ENCODE results near the gene PHTF2. TPM values are rescaled to one million over a fixed set of nuclear protein-coding genes. Genes with fewer than 3 reads are reported as not detected.
A peak's percentile ranks its signal among the peaks of the same experiment; 100 is the strongest.
"Not testable (repeated sequence)": the region's sequence is repeated elsewhere in the genome, so short reads cannot be mapped to it uniquely, and the experiment has no call there.

The PHTF2 gene
- total RNA-seq, 1 experiment from 2014 or later: 17.3 TPM

DNA sequence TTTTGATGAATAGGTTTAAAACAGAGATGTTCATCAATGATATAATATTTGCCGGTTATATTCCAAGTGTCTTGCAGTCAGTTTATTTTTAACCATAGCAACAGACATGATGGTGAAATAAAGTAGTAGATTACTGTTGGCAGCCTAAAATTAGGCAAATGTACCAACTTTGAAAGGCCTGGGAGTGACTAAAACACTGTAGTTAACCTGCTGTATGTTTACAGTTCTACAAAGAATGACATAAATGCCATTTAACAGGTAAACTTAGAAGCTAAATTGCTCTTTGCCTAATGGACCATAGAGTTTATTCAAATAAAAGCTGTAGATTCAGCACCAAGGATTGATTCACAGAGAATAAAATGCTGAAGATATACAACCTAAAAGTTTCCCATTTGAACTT is 64.1 kb downstream of the PHTF2 start:
- Histone ChIP-seq H3K27me3 (ENCODE audit: control insufficient read depth, insufficient read depth, low read length) (no peaks in the 10 kb centered on the region), H3K36me3 (replicated peaks; ENCODE audit: control insufficient read depth, insufficient read depth, low read length) (no peaks in the 10 kb centered on the region), H3K4me3 (ENCODE audit: insufficient read depth, low read depth, low read length) (no peak overlapping the region)
- DNase-seq: no peak

DNA sequence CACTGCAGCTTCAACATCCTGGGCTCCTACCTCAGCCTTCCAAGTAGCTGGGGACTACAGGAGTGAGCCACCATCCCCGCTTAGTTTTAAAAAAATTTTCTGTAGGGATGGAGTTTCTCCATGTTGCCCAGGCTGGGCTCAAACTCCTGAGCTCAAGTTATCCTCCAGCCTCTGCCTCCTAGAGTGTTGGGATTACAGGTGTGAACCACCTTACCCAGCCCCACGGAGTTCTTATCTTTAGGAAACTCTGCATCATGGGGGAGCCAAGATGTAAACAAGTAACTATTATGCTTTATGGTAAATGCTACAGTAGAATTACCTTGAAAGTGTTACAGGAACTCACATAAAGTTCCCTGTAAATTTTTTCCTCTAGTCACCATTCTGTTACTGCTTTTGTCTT is 65.3 kb downstream of the PHTF2 start:
- Histone ChIP-seq H3K36me3 (replicated peaks; ENCODE audit: control insufficient read depth, insufficient read depth, low read length) (no peaks in the 10 kb centered on the region), H3K4me3 (ENCODE audit: insufficient read depth, low read depth, low read length) (no peak overlapping the region), H3K27me3 (ENCODE audit: control insufficient read depth, insufficient read depth, low read length) (no peaks in the 10 kb centered on the region)
- no peak for DNase-seq

DNA sequence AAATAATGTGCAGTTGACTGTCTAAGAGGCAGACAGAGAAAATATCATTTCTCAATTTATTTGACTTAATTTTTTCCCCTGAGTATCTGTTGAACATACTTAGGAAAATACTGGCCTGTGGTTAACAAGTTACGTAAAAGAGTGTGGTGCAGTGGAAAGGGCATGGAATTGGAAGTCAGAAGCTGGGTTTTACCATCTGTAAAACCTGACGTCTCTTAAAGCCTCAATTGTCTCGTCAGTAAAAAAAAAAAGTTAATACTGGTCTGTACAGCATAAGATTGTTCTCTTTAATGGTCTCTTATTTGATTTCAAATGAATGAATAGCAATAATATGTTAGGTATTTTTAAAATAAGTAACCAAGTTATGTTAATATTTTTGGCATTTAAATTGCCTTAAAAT is 67.8 kb downstream of the PHTF2 start:
- no peaks in the 10 kb centered on the region for H3K27me3 ChIP-seq (ENCODE audit: control insufficient read depth, insufficient read depth, low read length)
- no peaks in the 10 kb centered on the region for H3K36me3 ChIP-seq (replicated peaks; ENCODE audit: control insufficient read depth, insufficient read depth, low read length)
- no peak overlapping the region for H3K4me3 ChIP-seq (ENCODE audit: insufficient read depth, low read depth, low read length)
- DNase-seq: no peak

DNA sequence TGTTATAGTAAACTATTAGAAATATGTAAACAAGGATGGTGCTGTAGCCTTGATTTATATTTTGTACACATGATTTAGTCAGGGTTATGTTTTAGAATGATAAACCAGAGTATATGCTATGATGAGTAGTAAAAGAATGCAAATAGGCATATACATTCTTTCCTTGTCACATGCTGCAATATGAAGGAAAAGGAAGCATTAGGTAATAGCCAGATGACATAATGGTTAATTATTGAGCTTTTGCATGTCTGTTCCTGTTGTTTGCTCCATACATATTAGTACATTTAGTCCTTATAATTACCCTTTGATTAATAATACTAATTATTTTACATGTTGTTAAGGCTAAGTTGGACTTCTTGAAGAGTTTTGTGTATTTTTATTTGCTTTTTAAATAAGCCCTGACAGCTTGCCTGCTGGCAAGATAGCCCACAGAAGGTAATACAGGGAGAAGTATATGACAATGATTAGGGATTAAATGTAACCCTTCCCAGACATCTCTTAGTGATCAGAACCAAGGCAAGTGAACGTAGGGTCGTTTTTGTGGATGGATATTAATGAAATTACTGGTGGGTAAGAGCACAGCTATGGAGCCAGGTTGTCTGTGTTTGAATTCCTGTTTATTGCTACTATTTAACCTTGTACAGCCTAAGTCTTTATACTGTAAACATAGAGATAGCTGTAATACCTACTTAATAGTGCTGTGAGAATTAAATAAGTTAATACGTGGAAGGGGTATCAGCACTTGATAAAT is 68.4 kb downstream of the PHTF2 start:
- Histone ChIP-seq H3K36me3 (replicated peaks; ENCODE audit: control insufficient read depth, insufficient read depth, low read length) (no peaks in the 10 kb centered on the region), H3K4me3 (ENCODE audit: insufficient read depth, low read depth, low read length) (no peak overlapping the region), H3K27me3 (ENCODE audit: control insufficient read depth, insufficient read depth, low read length) (no peaks in the 10 kb centered on the region)
- DNase-seq: no peak

DNA sequence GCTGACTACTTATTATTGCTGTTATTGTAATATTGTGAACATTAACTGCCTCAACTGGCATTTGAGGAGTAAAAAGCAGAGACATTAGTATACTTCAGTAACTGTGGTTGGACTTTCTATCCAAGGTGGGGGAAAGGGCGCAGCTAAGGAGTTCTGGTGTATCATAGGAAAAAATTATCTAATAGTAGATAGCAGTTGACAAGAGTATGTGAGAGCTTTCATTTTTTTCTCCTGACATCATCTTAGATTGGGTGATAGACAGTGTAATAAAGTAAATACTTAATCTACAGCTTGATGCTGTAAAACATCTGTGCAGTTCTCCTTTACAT is 68.9 kb downstream of the PHTF2 start:
- no peak for DNase-seq
- Histone ChIP-seq H3K36me3 (replicated peaks; ENCODE audit: control insufficient read depth, insufficient read depth, low read length) (no peaks in the 10 kb centered on the region), H3K4me3 (ENCODE audit: insufficient read depth, low read depth, low read length) (no peak overlapping the region), H3K27me3 (ENCODE audit: control insufficient read depth, insufficient read depth, low read length) (no peaks in the 10 kb centered on the region)

DNA sequence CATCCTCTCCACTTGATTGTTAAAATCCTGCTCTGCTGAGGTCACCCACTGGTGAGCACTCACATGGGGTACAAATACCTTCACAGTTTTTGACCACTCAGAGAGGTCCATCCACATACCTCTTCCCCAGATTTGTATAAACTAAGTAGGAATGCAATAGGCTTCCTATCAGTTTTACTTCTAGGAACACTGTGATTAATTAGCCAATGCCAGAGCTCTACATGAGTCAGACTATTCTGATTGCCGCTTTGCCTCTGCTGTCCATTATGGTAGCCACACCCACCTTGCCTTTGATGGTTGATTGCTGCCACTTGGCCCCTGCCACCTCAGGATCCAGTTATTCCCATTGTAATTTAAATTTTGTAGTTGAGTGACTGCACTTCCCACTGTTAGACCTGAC is 73.7 kb downstream of the PHTF2 start:
- DNase-seq; H3K36me3 ChIP-seq (replicated peaks; ENCODE audit: control insufficient read depth, insufficient read depth, low read length); H3K27me3 ChIP-seq (ENCODE audit: control insufficient read depth, insufficient read depth, low read length); H3K4me3 ChIP-seq (ENCODE audit: insufficient read depth, low read depth, low read length): not testable (repeated sequence)

DNA sequence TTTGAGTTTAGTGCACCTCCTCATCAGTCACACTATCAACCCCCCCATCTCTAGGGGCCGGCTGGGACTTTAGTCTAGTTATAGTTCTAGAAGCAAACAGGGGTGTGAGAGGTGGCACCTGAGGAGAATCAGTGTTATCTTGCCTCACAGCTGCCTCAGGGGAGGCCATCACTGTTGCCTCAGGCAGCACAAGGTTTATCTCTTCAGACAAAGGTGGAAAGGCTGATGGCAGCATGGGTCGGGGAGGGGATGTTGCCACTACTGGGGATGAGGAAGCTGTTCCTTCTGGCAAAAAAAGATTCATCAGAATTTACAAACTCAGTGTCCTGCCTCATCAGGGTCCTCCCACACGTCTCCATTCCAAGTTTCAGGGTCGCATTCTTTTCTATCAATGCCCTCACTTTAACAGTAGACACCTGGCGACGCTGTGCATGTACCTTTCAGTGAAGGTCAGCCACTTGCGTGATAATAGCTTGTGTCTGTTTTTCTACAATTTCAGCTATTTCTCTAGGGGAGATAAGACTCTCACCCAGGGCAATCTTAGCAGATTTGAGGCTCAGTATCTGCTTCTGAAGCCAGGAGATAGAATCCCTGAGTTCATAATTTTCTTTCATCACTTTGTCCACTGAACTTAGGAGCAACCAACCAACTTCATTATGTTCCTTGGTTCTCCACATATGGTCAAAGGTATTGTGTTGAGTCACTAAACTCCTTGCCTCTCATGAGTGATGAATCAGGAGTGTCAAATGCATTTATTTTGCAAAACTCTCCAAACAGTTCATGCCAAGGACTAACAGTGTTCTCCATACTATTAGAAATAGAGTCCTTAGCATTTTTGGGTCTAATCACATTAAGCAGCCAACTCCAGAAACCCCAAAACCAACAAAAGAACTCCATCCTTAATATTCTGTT is 75.1 kb downstream of the PHTF2 start:
- not testable (repeated sequence) for H3K36me3 ChIP-seq (replicated peaks; ENCODE audit: control insufficient read depth, insufficient read depth, low read length); H3K27me3 ChIP-seq (ENCODE audit: control insufficient read depth, insufficient read depth, low read length); DNase-seq; H3K4me3 ChIP-seq (ENCODE audit: insufficient read depth, low read depth, low read length)

DNA sequence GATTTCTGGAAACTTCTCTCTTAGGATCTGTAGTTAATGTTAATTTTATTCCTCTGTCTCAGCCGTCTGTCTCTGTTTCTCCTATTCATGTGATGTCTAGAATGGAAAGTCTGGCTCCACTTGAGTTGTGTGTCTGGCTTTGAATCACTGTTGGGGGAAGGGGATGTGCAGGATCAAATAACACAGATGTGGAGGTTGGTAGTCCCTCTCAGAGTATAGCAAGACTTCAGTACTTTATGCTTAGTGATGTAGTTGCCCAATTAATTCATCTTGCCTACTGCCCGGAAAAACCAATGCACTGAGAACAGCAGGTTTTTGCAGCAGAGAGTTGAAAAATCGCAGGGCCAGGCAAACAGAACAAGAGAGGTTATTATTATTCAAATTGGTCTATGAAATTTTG is 79.2 kb downstream of the PHTF2 start:
- no peak overlapping the region for H3K4me3 ChIP-seq (ENCODE audit: insufficient read depth, low read depth, low read length)
- DNase-seq: no peak
- H3K27me3 ChIP-seq (ENCODE audit: control insufficient read depth, insufficient read depth, low read length): no peaks in the 10 kb centered on the region
- no peaks in the 10 kb centered on the region for H3K36me3 ChIP-seq (replicated peaks; ENCODE audit: control insufficient read depth, insufficient read depth, low read length)

DNA sequence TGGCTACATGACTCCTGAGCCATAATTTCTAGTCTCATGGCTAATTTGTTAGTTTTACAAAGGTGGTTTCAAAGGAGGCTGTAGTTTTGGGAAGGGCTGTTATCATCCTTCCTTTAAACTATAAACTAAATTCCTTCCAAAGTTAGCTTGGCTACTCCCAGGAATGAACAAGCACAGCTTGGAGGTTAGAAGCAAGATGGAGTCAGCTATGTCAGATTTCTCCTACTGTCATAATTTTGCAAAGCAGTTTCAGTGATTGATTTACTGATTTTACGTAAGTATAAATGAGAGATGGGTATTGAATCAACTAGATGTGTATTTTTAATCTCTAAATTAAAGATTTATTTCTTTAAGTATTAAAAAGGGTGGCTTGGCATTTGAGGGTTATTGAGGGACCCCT is 79.9 kb downstream of the PHTF2 start:
- Histone ChIP-seq H3K27me3 (ENCODE audit: control insufficient read depth, insufficient read depth, low read length) (no peaks in the 10 kb centered on the region), H3K36me3 (replicated peaks; ENCODE audit: control insufficient read depth, insufficient read depth, low read length) (no peaks in the 10 kb centered on the region), H3K4me3 (ENCODE audit: insufficient read depth, low read depth, low read length) (no peak overlapping the region)
- no peak for DNase-seq

DNA sequence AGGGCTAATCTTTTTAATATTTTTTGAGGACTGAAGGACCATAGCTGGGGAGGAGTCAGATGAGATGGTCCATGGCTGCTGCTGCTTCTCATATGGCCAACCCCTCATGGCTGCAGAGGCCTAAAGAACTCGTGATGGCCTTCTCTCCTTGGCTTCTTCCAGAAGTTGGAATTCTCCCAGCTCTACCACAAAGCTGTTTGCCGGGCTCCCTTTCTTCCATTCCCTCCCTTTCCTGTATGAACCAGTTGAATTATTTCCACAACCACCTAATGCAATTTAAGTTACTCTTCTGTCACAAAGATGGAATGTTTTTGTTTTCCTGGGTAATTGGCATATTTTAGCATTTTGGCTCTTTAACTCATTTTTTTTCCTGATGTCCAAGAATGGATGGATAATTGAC is 80.7 kb downstream of the PHTF2 start:
- Histone ChIP-seq H3K36me3 (replicated peaks; ENCODE audit: control insufficient read depth, insufficient read depth, low read length) (no peaks in the 10 kb centered on the region), H3K27me3 (ENCODE audit: control insufficient read depth, insufficient read depth, low read length) (no peaks in the 10 kb centered on the region), H3K4me3 (ENCODE audit: insufficient read depth, low read depth, low read length) (no peak overlapping the region)
- DNase-seq: no peak

DNA sequence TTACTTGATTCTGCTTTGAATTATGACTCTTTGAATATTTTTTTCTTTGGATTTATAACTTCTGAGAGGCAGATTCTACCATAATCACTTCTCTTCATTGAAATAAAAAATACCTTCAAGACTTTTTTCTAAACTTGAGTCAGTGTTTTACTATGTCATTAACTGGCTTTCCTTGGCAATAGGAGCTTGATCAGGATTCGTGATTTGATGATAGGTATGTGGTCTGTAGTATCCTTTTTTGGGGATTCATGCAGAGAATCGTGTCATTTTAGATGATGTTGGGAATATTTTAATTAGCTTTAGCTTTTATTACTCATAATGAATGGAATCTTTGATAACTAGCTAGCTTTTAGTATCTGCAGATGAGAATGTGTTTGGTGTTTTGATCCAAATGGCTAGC is 83.3 kb downstream of the PHTF2 start:
- Histone ChIP-seq H3K4me3 (ENCODE audit: insufficient read depth, low read depth, low read length) (no peak overlapping the region), H3K36me3 (replicated peaks; ENCODE audit: control insufficient read depth, insufficient read depth, low read length) (no peaks in the 10 kb centered on the region), H3K27me3 (ENCODE audit: control insufficient read depth, insufficient read depth, low read length) (no peaks in the 10 kb centered on the region)
- no peak for DNase-seq

DNA sequence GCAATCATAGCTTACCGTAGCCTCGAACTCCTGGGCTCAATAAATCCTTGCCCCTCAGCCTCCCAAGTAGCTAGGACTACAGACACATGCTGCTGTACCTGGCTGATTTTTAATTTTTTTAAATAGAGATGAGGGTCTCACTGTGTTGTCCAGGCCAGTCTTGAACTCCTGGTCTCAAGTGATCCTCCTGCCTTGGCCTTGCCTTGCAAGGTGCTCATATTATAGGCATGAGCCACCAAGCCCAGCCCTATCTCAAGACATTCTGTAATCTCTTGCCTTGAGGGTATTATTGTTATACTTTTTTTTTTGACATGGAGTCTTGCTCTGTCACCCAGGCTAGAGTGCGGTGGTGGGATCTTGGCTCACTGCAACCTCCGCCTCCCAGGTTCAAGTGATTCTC is 86.6 kb downstream of the PHTF2 start:
- Histone ChIP-seq H3K36me3 (replicated peaks; ENCODE audit: control insufficient read depth, insufficient read depth, low read length) (no peaks in the 10 kb centered on the region), H3K4me3 (ENCODE audit: insufficient read depth, low read depth, low read length) (no peak overlapping the region), H3K27me3 (ENCODE audit: control insufficient read depth, insufficient read depth, low read length) (no peaks in the 10 kb centered on the region)
- DNase-seq: no peak

DNA sequence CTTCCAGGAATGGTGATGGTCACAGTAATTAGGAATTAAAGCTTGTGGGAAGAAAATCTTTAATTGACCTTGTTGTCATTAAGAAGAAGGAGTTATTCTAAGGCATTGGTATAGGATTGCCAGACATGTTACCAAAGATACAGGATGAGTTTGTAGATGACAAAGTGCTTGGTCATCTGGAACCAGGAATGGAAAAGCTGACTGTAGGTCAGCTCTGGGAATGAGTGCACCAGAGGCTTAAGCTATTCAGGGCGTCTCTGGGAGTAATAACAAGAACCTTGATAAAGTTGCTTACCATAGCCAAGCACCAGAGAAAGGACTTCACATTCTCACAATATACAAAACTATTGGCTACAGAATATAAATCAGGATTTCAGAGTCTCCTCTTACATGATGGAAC is 89.0 kb downstream of the PHTF2 start:
- no peak for DNase-seq
- no peak overlapping the region for H3K4me3 ChIP-seq (ENCODE audit: insufficient read depth, low read depth, low read length)
- H3K27me3 ChIP-seq (ENCODE audit: control insufficient read depth, insufficient read depth, low read length): no peaks in the 10 kb centered on the region
- H3K36me3 ChIP-seq (replicated peaks; ENCODE audit: control insufficient read depth, insufficient read depth, low read length): no peaks in the 10 kb centered on the region

DNA sequence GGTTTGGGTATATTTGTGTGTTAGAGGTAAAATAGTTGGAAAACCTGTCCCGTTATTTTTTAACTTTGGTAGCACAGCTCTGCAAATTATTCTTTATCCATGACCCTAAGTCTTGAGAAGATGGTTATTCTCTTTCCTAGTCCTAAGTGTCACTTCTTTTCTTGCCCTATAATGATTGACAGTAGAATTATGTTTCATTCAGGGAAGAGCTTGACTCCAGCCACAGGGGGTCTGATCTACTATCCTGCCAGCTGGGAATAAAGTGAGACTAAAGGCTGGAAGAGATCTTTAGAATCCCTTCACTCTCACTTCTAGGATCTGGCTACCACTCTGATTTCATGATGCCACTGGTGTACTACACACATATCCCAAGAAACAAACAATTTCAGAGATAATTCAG is 90.4 kb downstream of the PHTF2 start:
- Histone ChIP-seq H3K4me3 (ENCODE audit: insufficient read depth, low read depth, low read length) (no peak overlapping the region), H3K36me3 (replicated peaks; ENCODE audit: control insufficient read depth, insufficient read depth, low read length) (no peaks in the 10 kb centered on the region), H3K27me3 (ENCODE audit: control insufficient read depth, insufficient read depth, low read length) (no peaks in the 10 kb centered on the region)
- peak; percentile 6 for DNase-seq

DNA sequence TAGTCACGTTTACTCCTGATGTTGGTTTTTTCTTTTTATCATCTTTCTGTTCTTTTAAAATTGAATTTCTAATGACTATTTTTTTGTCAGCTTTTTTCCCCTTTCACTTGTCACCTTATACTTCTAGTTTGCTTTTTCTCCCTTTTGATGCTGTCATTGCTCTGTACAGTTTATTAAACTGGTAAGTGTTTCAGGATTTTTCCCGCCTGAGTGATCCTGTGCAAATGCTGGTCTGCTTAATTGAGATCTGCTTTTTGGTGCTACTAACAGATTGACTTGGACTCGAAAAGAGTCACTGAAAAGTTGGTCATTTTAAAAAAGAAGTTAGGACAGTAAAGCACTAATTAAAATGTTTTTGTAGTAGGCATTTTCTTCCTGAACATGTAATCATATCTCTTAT is 95.2 kb downstream of the PHTF2 start:
- no peak overlapping the region for H3K4me3 ChIP-seq (ENCODE audit: insufficient read depth, low read depth, low read length)
- H3K27me3 ChIP-seq (ENCODE audit: control insufficient read depth, insufficient read depth, low read length): no peaks in the 10 kb centered on the region
- no peak for DNase-seq
- no peaks in the 10 kb centered on the region for H3K36me3 ChIP-seq (replicated peaks; ENCODE audit: control insufficient read depth, insufficient read depth, low read length)
